RWPE2 (cell line): Measurements from ENCODE around the gene GABRB2.
"Not testable (repeated sequence)": the region's sequence is repeated elsewhere in the genome, so short reads cannot be mapped to it uniquely, and the experiment has no call there.

Experiments used
- ATAC-seq: fragments of 200-7000 bp; cut with Tn5 transposase; 3 replicates; pipeline ENCODE4 v1.9.1; 2021; ENCODE audit warnings: low read depth
- DNase-seq: peaks from one replicate; pipeline ENCODE4 v3.0.0-alpha.2; 2020; ENCODE audit warnings: low spot score
- H3K27ac ChIP-seq: fragments of 450-650 bp; 2 replicates; pipeline ENCODE4 v1.5.1; 2017; ENCODE audit warnings: mild to moderate bottlenecking; ENCODE audit not compliant: poor library complexity, severe bottlenecking
- H3K27me3 ChIP-seq: fragments of 250-450 bp; sonication (Bioruptor Pico); 2 replicates; pipeline ENCODE4 v1.5.1; 2021; ENCODE audit warnings: mild to moderate bottlenecking, moderate library complexity; ENCODE audit not compliant: insufficient read depth, poor library complexity, severe bottlenecking
- H3K36me3 ChIP-seq: fragments of 250-450 bp; sonication (Bioruptor Pico); 2 replicates; pipeline ENCODE4 v1.5.1; 2020; ENCODE audit warnings: low read depth, mild to moderate bottlenecking, moderate library complexity
- H3K4me1 ChIP-seq: fragments of 250-450 bp; sonication (Bioruptor Pico); 2 replicates; pipeline ENCODE4 v1.5.1; 2021; ENCODE audit warnings: mild to moderate bottlenecking, moderate library complexity; ENCODE audit not compliant: insufficient read depth, poor library complexity, severe bottlenecking
- H3K4me3 ChIP-seq: fragments of 250-450 bp; sonication (Bioruptor Pico); 2 replicates; pipeline ENCODE4 v1.5.1; 2021; ENCODE audit warnings: mild to moderate bottlenecking, moderate library complexity; ENCODE audit not compliant: severe bottlenecking
- H3K9me3 ChIP-seq: fragments of 250-450 bp; sonication (Bioruptor Pico); 2 replicates; pipeline ENCODE4 v1.5.1; 2021; ENCODE audit warnings: mild to moderate bottlenecking, moderate library complexity; ENCODE audit not compliant: severe bottlenecking
- TF ChIP-seq, protein P1 (sequence below): fragments of 450-650 bp; IDR thresholded peaks from one replicate; pipeline ENCODE4 v1.5.1; 2017; ENCODE audit warnings: mild to moderate bottlenecking, moderate library complexity; ENCODE audit not compliant: poor library complexity, severe bottlenecking

The GABRB2 gene

DNA sequence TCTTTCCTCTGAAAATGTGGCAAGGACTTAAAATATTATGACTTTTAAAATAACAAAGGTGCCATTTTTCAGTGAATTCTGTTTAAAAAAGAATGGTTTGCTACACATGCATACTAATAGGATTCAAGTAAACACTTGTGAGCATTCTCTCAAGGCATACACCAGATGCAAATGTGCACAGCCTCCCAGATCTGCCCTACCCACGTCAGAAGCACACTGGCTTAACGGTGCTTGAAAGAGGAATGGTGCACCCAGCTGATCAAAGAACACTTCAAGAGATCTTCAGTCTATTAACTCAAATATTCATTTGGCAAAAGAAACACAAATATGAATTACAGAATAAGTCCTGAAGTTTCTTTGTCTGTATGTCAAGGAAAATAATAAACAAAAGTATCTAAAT is 15.8 kb downstream of the GABRB2 start:
- TF ChIP-seq, protein P1, sequence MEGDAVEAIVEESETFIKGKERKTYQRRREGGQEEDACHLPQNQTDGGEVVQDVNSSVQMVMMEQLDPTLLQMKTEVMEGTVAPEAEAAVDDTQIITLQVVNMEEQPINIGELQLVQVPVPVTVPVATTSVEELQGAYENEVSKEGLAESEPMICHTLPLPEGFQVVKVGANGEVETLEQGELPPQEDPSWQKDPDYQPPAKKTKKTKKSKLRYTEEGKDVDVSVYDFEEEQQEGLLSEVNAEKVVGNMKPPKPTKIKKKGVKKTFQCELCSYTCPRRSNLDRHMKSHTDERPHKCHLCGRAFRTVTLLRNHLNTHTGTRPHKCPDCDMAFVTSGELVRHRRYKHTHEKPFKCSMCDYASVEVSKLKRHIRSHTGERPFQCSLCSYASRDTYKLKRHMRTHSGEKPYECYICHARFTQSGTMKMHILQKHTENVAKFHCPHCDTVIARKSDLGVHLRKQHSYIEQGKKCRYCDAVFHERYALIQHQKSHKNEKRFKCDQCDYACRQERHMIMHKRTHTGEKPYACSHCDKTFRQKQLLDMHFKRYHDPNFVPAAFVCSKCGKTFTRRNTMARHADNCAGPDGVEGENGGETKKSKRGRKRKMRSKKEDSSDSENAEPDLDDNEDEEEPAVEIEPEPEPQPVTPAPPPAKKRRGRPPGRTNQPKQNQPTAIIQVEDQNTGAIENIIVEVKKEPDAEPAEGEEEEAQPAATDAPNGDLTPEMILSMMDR, result no peak
- peaks cover 30% of the 10 kb centered on the region for H3K27me3 ChIP-seq
- H3K9me3 ChIP-seq, result no peaks in the 10 kb centered on the region
- H3K36me3 ChIP-seq, result no peaks in the 10 kb centered on the region; the same call in 1 of the 2 replicates
- H3K4me1 ChIP-seq, result no peaks in the 10 kb centered on the region
- no peak overlapping the region for H3K27ac ChIP-seq
- no peak overlapping the region for H3K4me3 ChIP-seq
- DNase-seq (no peak), ATAC-seq (no peak)

- H3K9me3 ChIP-seq, result no peaks in the 10 kb centered on the region
- H3K27ac ChIP-seq, result no peak overlapping the region
- no peaks in the 10 kb centered on the region for H3K36me3 ChIP-seq
- TF ChIP-seq, protein P1, result no peak
- no peak overlapping the region for H3K4me3 ChIP-seq
- ATAC-seq (no peak), DNase-seq (no peak)
- H3K4me1 ChIP-seq, result no peaks in the 10 kb centered on the region
- H3K27me3 ChIP-seq, result peaks cover 2% of the 10 kb centered on the region
Measured at GRCh38 chr5:161513942-161514341, 32.6 kb downstream of the GABRB2 start.

- no peaks in the 10 kb centered on the region for H3K36me3 ChIP-seq
- no peaks in the 10 kb centered on the region for H3K4me1 ChIP-seq
- DNase-seq (no peak), ATAC-seq (no peak)
- H3K27me3 ChIP-seq, result peaks cover 3% of the 10 kb centered on the region
- no peak overlapping the region for H3K27ac ChIP-seq
- no peaks in the 10 kb centered on the region for H3K9me3 ChIP-seq
- H3K4me3 ChIP-seq, result no peak overlapping the region
- TF ChIP-seq, protein P1, result no peak
Measured at GRCh38 chr5:161507591-161507990, 38.9 kb downstream of the GABRB2 start.

GRCh38 chr5:161505160-161505559 is 41.4 kb downstream of the GABRB2 start:
- H3K36me3 ChIP-seq, H3K27ac ChIP-seq, H3K4me1 ChIP-seq, H3K9me3 ChIP-seq, H3K4me3 ChIP-seq, DNase-seq, ATAC-seq, H3K27me3 ChIP-seq: not testable (repeated sequence)

DNA sequence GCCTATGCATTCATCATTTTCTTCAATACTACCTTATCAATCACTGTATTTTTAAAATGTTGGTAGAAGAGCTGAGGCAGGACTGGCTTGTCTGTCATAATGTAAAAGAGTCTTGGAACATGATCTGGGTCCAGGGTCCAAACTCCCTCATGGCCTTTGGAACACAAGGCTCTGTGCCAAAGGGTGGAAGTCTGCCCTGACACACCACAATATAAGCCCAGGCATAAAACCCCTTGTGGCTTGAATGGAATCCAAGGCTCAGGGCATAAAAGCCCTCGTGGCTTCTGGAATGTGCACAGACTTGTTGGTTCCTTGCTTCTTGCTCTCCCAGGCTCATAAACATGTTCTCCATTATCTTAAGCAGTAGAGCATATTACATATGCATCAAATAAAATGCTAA is 48.0 kb downstream of the GABRB2 start:
- no peak for DNase-seq
- TF ChIP-seq, protein P1, result no peak
- H3K4me1 ChIP-seq, result no peaks in the 10 kb centered on the region
- no peak overlapping the region for H3K27ac ChIP-seq
- no peak overlapping the region for H3K4me3 ChIP-seq
- no peaks in the 10 kb centered on the region for H3K36me3 ChIP-seq
- ATAC-seq, result no peak
- no peaks in the 10 kb centered on the region for H3K27me3 ChIP-seq
- H3K9me3 ChIP-seq, result no peaks in the 10 kb centered on the region
